ENCODE measurements around the gene COPB1.

- no peak for TF ChIP-seq EZH2phosphoT487 (IDR thresholded peaks at IDR 0.05; ENCODE audit: low read depth)
- TF ChIP-seq CTCF (IDR thresholded peaks at IDR 0.05; ENCODE audit: low read depth, low read length), result no peak
Measured at GRCh38 chr11:14448240-14448639, 51.4 kb downstream of the COPB1 start.

All from OCI-LY3 (cell line).